Activated CD4-positive, CD25-positive, alpha-beta regulatory T cell (primary cell): Measurements from ENCODE around the gene RAB5B.
A peak's percentile ranks its signal among the peaks of the same experiment; 100 is the strongest.
"Not testable (repeated sequence)": the region's sequence is repeated elsewhere in the genome, so short reads cannot be mapped to it uniquely, and the experiment has no call there.

ENCODE experiments used
- DNase-seq, 4 experiments: peaks; one replicate each; lab custom pipeline; 2025; lab: John Stamatoyannopoulos, UW

RAB5B gene

DNA sequence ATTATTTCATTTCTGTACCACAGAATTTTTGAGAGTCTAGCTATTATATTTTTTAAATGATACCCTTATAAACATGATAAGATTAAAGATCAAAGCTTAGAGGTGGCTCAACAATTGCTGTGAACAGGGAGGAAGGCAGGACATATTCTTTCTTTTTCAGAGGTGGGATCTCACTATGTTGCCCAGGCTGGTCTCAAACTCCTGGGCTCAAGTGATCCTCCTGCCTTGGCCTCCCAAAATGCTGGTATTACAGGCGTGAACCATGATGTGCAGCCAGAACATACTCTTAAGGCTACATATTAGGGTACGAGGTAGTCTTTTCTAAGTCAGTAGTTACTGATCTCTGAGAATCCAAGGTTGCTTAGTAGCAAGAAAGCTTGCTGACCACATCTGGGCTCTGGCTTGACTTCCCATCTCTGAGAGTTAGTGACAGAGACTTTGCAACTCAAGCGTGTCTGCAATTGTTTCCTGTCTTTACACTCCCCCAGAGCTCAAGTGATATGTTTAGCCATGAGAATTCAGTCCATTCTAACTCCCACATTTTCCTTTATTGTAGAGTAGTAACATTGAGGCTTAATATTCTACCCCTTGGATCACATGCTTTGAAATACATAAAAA is 8.6 kb downstream of the RAB5B start:
- no peak for DNase-seq

DNA sequence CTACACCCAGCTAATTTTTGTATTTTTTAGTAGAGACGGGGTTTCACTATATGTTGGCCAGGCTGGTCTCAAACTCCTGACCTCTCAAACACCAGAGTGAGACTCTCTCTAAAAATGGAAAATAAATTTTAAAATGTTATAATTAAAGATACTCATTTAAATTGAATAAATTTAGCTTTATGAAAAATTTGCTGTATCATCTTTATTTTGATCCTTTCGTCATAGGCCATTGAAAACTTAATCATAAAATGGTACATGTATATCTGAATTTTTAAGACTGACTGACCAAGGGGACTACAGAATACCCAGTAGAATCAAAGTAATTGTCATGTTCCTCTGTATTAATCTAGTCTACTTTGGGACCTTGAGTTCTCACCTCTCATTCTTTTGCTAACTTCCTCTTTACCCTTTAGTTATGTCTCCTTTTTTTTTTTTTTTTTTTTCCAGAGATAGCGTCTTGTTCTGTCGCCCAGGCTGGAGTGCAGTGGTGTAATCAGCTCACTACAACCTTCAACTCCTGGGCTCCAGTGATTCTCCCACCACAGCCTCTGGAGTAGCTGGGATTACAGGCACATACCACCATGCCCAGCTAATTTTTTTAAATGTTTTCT is 9.5 kb downstream of the RAB5B start:
- no peak for DNase-seq

DNA sequence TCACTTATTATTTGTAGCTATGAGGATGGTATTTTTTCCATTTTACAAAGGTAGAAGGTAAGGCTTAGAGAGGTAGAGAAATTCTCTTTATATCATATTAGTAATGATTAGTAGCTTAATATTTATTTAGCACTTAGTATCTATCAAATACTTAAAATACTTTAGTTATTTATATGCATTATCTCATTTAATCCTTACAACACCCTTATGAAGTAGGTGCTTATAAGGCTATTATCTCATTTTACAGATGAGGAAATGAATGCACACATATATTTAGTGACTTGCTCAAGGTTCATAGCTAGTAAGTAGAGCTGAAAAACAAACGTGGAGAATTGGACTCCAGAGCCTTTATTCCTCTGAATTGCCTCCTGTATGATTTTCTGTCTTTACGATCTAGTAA is 11.0 kb downstream of the RAB5B start:
- no peak for DNase-seq

DNA sequence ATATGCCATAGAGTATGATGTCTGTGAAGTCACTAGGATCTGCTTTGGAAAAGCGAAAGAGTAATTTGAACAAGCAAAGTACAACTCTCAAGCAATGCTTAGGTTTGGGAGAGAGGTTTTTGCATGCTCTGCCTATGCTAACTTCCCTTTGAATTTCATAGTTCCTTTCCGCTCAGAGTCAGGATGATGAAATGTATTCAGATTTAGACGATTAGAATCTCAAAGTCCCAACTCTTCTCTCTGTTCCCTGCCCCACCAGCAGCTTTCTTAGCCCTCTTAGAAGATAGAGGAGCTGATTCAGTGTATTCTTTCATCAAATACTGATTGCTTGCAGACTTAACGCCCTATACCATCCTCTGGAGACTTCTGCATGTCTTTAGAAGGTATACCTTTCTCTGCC is 11.5 kb downstream of the RAB5B start:
- no peak for DNase-seq

DNA sequence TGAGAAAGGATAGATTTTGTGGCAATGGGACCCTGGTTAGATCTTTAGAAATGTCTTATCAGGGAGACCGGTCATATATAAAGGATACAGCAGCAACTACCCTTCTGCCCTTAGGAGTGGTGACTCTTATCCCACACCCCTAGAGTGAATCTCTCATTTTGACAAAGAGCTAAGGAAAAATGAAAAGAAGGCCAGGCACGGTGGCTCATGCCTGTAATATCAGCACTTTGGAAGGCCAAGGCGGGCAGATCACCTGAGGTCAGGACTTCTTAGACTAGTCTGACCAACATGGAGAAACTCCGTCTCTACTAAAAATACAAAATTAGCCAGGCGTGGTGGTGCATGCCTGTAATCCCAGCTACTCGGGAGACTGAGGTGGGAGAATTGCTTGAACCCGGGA is 12.1 kb downstream of the RAB5B start:
- DNase-seq = not testable (repeated sequence)

DNA sequence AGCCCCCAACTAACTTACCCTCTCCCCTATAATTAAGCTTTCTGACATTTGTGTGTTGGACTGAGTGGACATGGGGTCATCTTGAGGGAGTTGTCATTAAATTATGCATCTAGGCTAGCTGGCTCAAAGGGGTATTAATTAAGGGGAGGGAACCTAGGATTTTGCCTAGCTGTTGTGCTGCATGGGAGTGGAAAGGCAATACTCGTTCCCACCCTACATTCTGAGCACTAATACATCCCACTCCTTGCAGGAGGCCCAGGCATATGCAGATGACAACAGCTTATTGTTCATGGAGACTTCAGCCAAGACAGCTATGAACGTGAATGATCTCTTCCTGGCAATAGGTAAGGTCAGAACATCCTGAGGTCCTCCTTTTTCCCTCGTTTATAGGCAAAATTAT is 17.2 kb downstream of the RAB5B start:
- no peak for DNase-seq

DNA sequence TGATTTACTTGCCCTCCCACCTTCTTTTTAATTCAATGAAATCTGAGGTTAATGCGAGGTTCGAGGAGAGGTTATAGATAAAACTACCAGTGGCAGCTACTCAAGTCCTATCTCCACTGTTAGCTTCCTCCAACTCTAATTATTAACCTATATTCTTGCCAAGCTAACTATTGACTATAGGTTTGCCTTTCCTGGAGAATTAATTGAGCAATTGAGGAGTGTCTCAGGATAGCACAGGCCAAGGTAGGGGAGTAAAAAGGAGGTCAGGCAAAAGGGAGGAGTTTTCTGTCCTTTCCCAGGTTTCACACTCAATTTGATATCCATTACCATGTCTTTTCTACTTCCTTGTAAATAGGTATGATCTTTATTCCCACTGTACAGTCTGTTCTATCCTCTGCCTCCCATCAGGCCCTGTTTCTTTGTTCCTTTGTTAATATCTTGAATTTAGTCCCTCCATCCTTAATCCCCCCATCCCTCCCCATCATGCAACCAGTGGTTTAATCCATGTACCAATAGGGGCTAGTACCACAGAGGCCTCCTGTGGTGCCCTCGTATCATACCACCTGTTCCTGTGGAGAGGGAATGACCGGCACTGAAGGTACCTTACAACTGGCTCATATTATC is 19.5 kb downstream of the RAB5B start:
- DNase-seq = no peak

DNA sequence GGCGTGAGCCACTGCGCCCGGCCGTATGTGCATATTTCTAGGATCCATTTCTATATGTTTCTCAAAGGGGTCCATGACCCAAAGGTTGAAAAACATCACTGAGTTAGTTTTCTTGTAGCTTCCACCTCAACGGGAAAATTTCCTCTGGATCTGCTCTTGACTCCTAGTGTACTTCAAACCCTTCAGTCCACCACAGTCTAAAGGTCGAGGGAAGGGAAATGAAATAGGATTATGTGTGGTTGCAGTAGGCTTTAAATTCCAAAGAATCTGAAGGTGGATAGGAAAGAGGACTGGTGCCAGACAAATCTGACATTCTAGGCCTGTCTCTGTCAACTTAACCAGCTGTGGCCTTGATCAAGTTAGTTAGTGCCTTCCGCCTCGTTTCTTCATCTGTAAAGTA is 21.5 kb downstream of the RAB5B start:
- no peak for DNase-seq

DNA sequence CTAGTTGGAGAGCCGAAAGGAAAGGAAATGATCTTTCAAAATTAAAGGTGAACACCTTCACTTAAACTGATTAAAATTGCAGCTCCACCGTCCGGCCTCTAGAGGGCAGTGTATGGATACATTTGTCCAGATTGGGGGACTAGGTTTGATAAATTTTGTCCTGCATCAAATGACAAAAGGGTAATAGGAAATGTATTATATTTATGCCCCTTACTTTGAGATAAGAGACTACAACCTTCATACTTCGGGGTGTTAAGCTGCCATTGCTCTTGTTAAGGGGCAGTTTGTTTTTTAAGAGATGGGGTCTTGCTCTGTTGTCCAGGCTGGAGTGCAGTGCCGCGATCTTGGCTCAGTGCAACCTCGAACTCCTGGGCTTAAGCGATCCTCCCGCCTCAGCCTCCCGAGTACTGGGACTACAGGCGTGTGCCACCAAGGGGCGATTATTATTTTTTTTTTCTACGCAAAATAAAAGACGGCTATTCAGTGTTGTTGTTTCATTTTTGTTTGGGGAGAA is 22.4 kb downstream of the RAB5B start:
- peak; percentile 25 to 42 (median 40) for DNase-seq

DNA sequence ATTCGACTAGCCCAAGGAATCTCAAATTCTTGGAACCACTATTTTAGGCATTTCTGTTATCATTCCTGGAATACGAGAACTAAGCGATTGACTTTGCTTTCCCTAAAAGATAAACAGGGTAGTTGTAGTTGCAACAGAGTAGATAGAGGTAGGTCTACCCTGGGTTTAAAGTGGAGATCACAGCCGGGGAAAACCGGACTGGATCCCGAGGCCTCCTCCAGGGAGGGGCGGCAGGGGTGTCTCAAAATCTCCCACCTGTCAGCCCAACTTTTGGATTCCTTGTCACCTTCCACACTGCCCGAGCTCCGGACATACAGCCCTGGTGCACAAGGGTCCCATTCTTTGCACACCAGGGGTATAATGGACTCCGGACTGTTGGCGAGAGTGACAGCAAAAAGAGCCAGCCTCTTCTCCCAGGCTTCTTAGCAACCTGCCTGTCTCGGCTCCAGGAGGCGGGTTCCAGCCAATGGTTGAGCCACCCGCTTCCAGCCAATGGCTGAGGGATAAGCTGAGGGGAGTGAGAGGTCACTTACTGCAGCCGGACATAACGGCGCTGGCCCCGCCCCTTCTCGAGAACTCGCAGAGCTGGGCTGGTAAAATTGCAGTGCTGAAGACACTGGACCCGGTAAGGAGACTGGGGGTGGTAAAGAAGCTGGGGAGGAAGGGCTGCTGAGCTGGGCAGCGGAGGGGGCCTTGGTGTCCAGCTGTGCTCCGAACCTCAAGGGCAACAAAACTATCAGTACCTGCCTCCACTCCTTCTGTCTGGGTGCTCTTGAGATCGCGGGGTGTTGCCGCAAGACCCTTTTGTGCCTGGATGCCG is 23.0 kb downstream of the RAB5B start, which contains the start of gene SUOX:
Gene SUOX, plus strand, starts transcription at position 562 of the 820 bp plus-strand sequence. CDS start 4,946 bp downstream, outside the sequence.
- no peak for DNase-seq

DNA sequence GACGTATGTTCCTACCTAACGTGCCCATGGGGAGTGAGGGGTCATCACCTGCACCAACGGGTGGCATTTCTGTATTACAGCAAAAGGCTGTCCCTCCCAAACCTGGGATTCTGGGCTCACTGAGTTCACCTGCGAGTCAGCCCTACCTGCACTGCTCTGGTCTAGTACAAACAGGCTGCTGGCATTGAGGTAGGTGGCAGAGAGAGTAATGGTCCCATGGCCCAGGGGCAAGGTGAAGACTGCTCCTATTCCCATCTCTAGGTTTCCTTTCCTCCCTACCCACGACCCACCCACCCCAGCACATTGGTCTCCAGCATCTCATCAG is 23.6 kb downstream of the RAB5B start:
- DNase-seq = no peak

DNA sequence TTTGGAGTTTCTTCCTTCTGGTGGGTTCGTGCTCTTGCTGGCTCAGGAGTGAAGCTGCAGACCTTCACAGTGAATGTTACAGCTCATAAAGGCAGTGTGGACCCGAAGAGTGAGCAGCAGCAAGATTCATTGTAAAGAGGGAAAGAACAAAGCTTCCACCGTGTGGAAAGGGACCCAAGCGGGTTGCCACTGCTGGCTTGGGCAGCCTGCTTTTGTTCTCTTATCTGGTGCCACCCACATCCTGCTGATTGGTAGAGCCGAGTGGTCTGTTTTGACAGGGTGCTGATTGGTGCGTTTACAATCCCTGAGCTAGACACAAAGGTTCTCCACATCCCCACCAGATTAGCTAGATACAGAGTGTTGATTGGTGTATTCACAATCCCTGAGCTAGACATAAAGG is 25.6 kb downstream of the RAB5B start:
- DNase-seq = peak in 1 of 4 experiments; percentile 7

DNA sequence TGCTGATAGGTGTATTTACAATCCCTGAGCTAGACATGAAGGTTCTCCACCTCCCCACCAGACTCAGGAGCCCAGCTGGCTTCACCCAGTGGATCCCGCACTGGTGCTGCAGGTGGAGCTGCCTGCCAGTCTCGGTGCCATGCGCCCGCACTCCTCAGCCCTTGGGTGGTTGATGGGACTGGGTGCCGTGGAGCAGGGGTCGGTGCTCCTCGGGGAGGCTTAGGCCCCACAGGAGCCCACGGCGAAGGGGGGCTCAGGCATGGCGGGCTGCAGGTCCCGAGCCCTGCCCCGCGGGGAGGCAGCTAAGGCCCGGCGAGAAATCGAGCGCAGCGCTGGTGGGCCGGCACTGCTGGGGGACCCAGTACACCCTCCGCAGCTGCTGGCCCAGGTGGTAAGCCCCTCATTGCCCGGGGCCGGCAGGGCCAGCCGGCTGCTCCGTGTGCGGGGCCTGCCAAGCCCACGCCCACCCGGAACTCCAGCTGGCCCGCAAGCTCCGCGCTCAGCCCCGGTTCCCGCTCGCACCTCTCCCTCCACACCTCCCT is 26.2 kb downstream of the RAB5B start:
- not testable (repeated sequence) for DNase-seq

DNA sequence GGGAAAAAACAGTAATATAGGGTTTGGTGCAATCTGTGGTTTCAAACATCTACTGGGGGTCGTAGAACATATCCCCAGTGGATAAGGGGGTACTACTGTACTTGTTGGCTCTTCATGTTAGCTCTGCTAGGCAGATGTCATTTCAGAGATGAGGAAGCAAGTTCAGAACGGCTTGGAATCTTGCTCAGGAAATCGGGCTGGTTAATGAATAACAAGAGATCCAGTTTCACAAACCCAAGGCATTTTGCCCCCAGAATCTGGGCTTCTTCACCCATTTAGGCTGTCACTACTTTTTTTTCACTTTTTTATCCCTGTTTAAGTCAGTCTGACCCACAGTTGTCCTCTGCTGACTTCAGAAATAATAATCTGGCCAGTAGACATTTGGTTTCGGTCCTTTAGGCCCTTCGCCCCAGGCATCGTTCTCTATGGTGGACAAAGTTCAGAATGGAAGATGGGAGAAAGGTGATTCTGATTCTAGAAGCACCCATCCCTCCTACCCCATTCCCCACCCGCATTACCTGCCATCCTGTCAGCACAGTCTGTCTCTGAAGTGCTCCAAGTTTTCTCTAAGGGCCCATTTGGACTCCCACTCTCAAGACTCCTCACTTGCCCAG is 27.7 kb downstream of the RAB5B start:
- no peak for DNase-seq

DNA sequence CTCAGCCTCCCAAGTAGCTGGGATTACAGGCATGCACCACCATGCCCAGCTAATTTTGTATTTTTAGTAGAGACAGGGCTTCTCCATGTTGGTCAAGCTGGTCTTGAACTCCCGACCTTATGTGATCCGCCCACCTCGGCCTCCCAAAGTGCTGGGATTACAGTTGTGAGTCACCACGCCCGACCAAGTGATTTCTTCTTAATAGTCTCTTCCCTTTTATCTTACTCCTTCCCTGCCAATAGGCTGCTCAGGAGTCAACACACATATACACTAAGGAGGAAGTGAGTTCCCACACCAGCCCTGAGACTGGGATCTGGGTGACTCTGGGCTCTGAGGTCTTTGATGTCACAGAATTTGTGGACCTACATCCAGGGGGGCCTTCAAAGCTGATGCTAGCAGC is 29.5 kb downstream of the RAB5B start:
- DNase-seq = not testable (repeated sequence)

DNA sequence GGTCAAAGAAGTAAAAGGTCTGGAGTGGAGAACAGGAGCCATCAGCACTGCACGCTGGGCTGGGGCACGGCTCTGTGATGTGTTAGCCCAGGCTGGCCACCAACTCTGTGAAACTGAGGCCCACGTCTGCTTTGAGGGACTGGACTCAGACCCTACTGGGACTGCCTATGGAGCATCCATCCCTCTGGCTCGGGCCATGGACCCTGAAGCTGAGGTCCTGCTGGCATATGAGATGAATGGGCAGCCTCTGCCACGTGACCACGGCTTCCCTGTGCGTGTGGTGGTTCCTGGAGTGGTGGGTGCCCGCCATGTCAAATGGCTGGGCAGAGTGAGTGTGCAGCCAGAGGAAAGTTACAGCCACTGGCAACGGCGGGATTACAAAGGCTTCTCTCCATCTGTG is 30.3 kb downstream of the RAB5B start:
- no peak for DNase-seq

DNA sequence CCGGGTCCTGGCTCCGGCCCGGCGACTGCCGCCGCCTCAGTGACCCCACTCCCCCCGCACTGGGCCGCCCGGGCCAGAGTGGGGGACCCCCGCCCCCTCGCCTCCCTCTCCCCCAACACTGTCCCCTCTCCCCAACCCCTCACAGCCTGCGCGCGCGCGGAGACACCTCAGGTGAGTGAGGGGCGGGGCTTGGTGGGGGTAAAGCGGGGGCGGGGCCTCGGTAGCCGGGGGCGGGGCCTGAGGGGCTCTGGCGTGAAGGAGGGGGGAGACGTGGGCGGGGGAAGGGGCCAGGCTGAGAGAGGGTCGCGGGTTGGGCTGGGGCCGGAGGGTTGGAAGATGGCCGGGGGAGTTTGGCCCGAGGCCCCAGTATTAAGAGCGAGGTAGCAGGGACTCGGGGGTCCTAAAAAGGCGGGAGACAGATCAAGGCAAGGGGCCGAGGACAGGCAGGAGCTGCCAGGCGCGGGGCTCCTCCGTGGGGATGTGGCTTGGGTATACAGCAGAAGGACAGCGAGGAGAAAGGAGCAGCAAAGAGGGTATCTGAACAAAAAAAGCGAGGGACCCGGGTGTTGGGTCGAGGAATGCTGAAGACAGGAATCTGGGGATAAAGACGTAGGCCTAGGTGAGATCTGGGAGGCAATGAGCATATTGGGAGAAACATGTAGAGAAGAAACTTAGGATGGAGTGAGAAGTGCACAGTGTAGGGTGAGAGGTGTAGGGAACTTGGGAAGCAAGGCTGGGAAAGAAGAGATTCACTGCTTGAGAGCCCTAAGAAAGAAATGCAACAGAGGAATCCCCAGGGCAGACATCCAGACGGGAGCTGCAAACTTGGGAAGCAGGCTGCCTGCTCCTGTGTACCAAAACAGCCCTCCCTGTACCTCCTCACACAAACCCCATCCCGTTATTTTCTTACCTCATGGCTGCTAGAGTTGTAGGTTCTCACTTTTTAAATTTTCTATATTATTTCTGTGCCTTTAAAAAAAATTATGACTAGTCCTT is 34.0 kb downstream of the RAB5B start:
- DNase-seq = peak; percentile 51 to 56 (median 55)

DNA sequence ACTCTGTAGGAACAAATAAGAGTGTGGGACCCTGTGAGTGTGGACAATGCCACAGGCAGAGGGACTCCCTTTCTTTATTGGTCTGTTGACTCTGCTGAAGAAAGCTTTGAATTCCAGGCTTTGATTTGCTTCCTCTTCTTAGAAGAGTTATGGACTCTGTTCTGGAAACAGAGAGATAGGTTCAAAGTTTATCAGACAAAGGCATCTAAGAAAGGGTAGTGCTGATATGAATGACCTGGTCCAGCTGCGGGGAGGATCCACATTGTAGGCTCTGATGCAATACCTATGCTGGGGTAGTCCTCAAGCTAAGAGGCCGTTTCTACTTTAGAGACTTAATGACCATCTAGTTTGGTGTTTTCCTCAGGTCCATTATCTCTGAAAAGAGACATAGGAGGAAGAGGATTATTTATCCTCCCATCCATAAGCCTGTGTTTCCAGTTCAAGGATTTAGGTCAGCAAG is 36.3 kb downstream of the RAB5B start:
- no peak for DNase-seq

DNA sequence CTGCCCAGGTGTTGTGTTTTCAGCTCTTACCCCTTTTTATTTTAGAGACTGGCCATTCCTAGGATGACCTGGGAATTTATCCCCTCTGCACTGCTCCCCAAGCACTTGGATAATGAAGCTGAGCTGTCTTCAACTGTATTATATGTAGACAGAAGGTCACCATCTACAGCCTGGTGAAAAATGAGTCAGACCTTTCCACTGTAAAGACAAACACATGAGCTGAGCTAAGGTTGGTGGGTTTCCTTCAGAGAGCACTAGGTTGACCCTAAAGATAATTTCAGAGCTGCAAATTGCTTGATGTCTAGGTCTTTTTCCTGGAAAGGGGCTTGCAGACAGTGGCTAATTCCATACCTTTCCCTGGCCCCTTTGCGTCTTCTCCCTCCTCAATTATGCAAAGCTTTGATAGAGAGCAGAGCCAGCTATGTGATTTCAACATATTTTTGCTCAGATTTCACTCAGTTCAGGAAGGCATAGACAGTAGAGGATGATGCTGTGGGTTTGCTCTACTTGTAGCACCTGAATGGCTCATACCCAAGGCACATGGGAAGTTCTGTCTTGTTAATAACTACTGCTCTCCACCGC is 37.7 kb downstream of the RAB5B start:
- DNase-seq = no peak

DNA sequence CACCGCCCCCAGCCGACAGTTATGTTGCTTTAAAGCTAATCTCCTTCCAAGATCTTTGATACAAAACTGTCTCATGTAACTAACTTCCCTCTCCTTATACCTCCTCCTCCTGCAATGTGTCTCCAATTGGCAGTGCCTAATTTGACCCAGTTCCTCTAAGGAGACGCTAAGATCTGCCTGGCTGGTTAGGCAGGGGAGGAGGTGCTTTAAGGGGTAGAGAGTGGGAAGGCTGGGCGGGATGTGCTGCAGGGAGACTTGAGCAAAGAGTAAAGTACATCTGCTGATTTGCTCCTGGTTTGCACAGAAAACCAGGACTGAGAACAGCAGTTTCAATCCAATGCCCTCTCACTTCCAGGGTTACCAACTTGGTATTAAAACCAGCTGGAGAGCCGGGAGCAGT is 39.6 kb downstream of the RAB5B start:
- no peak for DNase-seq
